ENCODE data around the gene WBP2NL.

DNA sequence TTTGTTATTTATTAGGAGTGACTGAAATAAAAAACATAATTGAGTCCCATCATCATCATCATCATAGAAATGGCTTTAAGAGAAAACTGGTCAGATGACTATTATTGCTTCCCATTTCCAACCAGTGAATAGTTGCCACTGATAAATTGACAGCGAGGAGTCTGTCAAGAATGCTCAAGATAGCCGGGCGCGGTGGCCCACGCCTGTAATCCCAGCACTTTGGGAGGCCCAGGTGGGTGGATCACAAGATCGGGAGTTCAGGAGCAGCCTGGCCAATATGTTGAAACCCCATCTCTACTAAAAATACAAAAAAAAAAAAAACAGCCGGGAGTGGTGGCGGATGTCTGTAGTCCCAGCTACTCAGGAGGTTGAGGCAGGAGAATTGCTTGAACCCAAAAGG lies 1.9 kb downstream of the WBP2NL start:
- no peak for TF ChIP-seq CTCF (IDR thresholded peaks at IDR 0.05)
- no peak for TF ChIP-seq EZH2 (IDR thresholded peaks at IDR 0.05; ENCODE audit: borderline replicate concordance, insufficient read depth, low read depth, low read length, poor library complexity, severe bottlenecking)

All from B cell (primary cell).